Transverse colon (tissue), 4 donors: ENCODE measurements around the gene BCAR3. TPM values are rescaled to one million over a fixed set of nuclear protein-coding genes. Genes with fewer than 3 reads are reported as not detected.

ENCODE experiments used
- DNase-seq: peaks from one replicate; pipeline ENCODE4 v3.0.0-alpha.2; 2019
- H3K27ac ChIP-seq, 4 donors: fragments of 200-600 bp; sonication (generic); 2 replicates each; pipeline ENCODE4 v1.5.1; 2016 to 2018; ENCODE audit warnings: inconsistent platforms in 4 of 4
- H3K27me3 ChIP-seq: fragments of 200-600 bp; sonication (generic); 2 replicates; pipeline ENCODE4 v1.5.1; 2017; ENCODE audit warnings: inconsistent platforms
- H3K36me3 ChIP-seq, 4 donors: fragments of 200-600 bp; sonication (generic); 2 replicates each; pipeline ENCODE4 v1.5.1; 2017 to 2019; ENCODE audit warnings: inconsistent platforms in 4 of 4
- H3K4me1 ChIP-seq, 4 donors: fragments of 200-600 bp; sonication (generic); 2 replicates each; pipeline ENCODE4 v1.5.1; 2017 to 2020; ENCODE audit warnings: inconsistent platforms in 4 of 4
- H3K4me3 ChIP-seq, 4 donors: fragments of 200-600 bp; sonication (generic); 1 replicate in 1 of 4; 2 replicates in 3 of 4; pipeline versions ENCODE4 v1.5.1 to v1.6.1; 2017 to 2019; ENCODE audit warnings: inconsistent platforms in 4 of 4
- H3K9me3 ChIP-seq, 2 donors: fragments of 200-600 bp; sonication (generic); 2 replicates each; pipeline ENCODE4 v1.5.1; 2017 to 2019; ENCODE audit warnings: inconsistent platforms in 2 of 2
- EP300 ChIP-seq: sonication (generic); formaldehyde crosslinking; IDR thresholded peaks from one replicate; pipeline ENCODE4 v1.6.1; 2017; ENCODE audit warnings: antibody characterized with exemption, low read depth
- POLR2A ChIP-seq: fragments of 450-650 bp; IDR thresholded peaks from one replicate; pipeline ENCODE4 v1.6.1; 2016; ENCODE audit warnings: antibody characterized with exemption, mild to moderate bottlenecking, moderate library complexity
- POLR2AphosphoS5 ChIP-seq, 3 donors: sonication (generic); formaldehyde crosslinking; IDR thresholded peaks; one replicate each; pipeline ENCODE4 v1.6.1; 2016; ENCODE audit warnings: antibody characterized with exemption in 3 of 3
- WGBS, 2 donors: methylation state at CpG; one replicate each; pipeline ENCODE4 v1.1.5; 2018; ENCODE audit warnings: low coverage in 1 of 2; 5-methylcytosine and 5-hydroxymethylcytosine counted together
- in situ Hi-C, 4 donors: fragments of 200-750 bp; cut with MboI; loops; one replicate each; pipeline versions ENCODE4 v1.15.0 to v1.15.1; 2017; ENCODE audit warnings: low sequenced_read_pairs in 3 of 4, low pct_ligation_motif_present in 1 of 4, low pct_unique_long_range_greater_than_20kb in 1 of 4
- intact Hi-C: fragments of 100-400 bp; cut with DNase I; formaldehyde crosslinking; loops from one replicate; pipeline ENCODE4 v1.15.1; 2023; ENCODE audit warnings: low total_unique reads
- total RNA-seq, 4 donors: library from RNA; depleted of rRNA; stranded (reverse); fragments of >200 nt; gene quantifications; one replicate each; pipeline ENCODE4 v1.1.0, GENCODE V29; 2016
- TF ChIP-seq, protein P1 (sequence below), 5 experiments: fragments of 200-600 bp in 3 of 5; fragments of 450-650 bp in 2 of 5; sonication (generic) in 3 of 5; IDR thresholded peaks; 1 replicate in 2 of 5; 2 replicates in 3 of 5; pipeline ENCODE4 v1.5.1; 2016 to 2017; ENCODE audit warnings: antibody characterized with exemption in 5 of 5, inconsistent platforms in 3 of 5, mild to moderate bottlenecking in 2 of 5, moderate library complexity in 1 of 5

The BCAR3 gene
- total RNA-seq, 4 donors from 2014 or later = 12.3 to 71.7 (median 40.5) TPM

DNA sequence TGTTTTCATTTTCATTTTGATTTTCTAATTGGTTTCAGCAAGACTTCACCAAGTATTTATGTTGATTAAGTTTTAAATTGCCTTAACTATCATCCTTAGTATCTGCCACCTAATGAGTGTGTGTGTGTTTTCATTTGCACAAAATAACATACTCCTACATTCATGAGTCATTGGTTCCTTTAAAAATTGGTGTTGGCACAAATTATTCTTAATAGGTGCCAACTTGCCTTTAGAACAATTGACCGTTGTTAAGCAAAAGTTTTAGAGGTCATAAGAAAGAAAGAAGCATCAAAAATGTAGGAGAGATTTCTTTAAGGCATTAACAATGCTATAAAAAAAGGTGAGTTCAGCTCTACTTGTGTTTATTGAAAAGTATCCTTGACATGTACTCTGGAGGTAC is 156.2 kb downstream of the BCAR3 start:
- Histone ChIP-seq H3K4me3 (no peak overlapping the region), H3K36me3 (peaks cover 0 to 3% (median 0%) of the 10 kb centered on the region in 4 donors), H3K27ac (no peak overlapping the region), H3K27me3 (no peaks in the 10 kb centered on the region), H3K4me1 (peaks cover 0 to 1% (median under 1%) of the 10 kb centered on the region in 4 donors), H3K9me3 (no peaks in the 10 kb centered on the region)
- in situ Hi-C loops (no loop called here), intact Hi-C loops (no loop called here)
- no peak for DNase-seq
- TF ChIP-seq POLR2A (no peak), EP300 (no peak), POLR2AphosphoS5 (IDR thresholded peaks at IDR 0.05) (no peak)
- TF ChIP-seq, protein P1, sequence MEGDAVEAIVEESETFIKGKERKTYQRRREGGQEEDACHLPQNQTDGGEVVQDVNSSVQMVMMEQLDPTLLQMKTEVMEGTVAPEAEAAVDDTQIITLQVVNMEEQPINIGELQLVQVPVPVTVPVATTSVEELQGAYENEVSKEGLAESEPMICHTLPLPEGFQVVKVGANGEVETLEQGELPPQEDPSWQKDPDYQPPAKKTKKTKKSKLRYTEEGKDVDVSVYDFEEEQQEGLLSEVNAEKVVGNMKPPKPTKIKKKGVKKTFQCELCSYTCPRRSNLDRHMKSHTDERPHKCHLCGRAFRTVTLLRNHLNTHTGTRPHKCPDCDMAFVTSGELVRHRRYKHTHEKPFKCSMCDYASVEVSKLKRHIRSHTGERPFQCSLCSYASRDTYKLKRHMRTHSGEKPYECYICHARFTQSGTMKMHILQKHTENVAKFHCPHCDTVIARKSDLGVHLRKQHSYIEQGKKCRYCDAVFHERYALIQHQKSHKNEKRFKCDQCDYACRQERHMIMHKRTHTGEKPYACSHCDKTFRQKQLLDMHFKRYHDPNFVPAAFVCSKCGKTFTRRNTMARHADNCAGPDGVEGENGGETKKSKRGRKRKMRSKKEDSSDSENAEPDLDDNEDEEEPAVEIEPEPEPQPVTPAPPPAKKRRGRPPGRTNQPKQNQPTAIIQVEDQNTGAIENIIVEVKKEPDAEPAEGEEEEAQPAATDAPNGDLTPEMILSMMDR (IDR thresholded peaks at IDR 0.05) = no peak
- WGBS, 2 donors = 88 to 100% methylated on average over 1 of the region's 1 CpG

DNA sequence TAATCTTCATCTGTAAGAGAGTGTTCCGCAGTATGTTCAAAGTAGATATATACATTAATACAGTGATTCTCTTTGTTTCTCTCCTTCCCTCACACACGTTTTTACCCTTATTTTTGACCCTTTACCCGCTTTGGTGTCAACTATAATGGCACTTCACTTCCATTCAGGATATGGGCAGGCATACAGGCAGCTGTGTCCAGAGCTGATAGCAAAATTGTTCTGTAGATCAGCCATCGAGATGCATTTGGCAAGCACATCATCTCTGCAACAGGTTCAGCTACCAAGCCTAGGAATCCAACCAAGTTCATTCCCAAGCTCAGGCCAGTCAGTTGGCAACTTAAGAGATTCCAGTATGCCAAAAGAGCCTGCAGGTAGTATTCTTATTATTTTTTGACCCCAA is 158.9 kb downstream of the BCAR3 start:
- Histone ChIP-seq H3K4me3 (no peak overlapping the region), H3K4me1 (peaks cover 0 to 21% (median 10%) of the 10 kb centered on the region in 4 donors), H3K27ac (no peak overlapping the region), H3K36me3 (peaks cover 0 to 3% (median 0%) of the 10 kb centered on the region in 4 donors), H3K27me3 (no peaks in the 10 kb centered on the region), H3K9me3 (no peaks in the 10 kb centered on the region)
- 81 to 83% methylated on average over 3 to 4 of the region's 4 CpGs for WGBS, 2 donors
- TF ChIP-seq EP300 (no peak), POLR2AphosphoS5 (IDR thresholded peaks at IDR 0.05) (no peak), POLR2A (no peak)
- TF ChIP-seq, protein P1 (IDR thresholded peaks at IDR 0.05) = no peak
- in situ Hi-C loops (no loop called here), intact Hi-C loops (no loop called here)
- no peak for DNase-seq

DNA sequence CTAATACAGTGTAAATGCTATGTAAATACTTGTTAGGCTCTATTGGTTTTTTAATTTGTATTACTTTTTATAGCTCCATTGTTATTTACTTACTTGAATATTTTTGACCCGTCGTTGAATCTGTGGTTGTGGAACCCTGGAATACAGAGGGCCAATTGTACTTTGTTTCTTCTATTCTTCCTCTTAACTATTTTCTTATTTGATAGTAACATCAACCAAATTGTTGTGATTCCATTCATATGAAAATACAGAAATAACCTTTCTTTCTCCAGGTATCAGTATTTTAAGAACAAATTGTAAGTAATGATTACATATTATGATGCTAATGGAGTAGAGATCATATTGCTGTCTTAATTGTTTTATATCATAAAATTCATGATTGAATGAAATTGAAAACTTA is 160.0 kb downstream of the BCAR3 start:
- DNase-seq = no peak
- TF ChIP-seq POLR2AphosphoS5 (IDR thresholded peaks at IDR 0.05) (no peak), POLR2A (no peak), EP300 (no peak)
- TF ChIP-seq, protein P1 (IDR thresholded peaks at IDR 0.05) = no peak
- peaks cover 0 to 21% (median 10%) of the 10 kb centered on the region in 4 donors for H3K4me1 ChIP-seq
- no peak overlapping the region for H3K4me3 ChIP-seq
- H3K27ac ChIP-seq = no peak overlapping the region
- in situ Hi-C loops = no loop called here
- 93 to 96% methylated on average over 2 of the region's 2 CpGs for WGBS, 2 donors
- H3K36me3 ChIP-seq = peaks cover 0 to 3% (median 0%) of the 10 kb centered on the region in 4 donors
- H3K27me3 ChIP-seq = no peaks in the 10 kb centered on the region
- no peaks in the 10 kb centered on the region for H3K9me3 ChIP-seq
- intact Hi-C loops = no loop called here

DNA sequence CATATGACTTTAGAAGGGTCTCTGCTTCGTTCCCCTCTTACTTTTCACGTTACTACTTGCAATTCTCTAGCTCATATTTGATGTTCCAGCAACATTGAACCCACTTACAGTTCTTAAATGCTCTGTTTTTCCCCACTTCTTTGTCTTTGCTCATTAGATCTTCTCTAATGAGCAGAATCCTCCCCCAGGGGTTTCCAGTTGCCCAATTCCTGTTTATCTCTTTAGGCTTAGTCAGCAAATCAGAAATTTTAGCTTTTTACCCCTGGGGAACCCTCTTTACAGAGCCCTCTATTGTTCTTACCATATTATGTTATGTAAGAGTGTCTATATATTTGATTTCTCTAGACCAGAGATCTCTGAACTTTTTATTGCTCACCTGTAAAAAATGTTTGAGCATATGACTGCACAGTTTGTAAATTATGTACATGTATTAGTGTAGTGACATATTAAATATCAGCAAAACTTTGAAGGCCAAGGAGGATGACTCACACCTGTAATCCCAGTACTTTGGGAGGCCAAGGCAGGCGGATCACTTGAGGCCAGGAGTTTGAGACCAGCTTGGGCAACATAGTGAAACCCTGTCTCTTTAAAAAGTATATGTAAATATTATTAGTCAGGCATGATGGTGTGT is 162.3 kb downstream of the BCAR3 start:
- H3K27ac ChIP-seq = peak overlapping the region; percentile 0 to 54 (median 32)
- WGBS, 2 donors = 54 to 72% methylated on average over 2 to 3 of the region's 3 CpGs
- peaks cover 0 to 21% (median 10%) of the 10 kb centered on the region in 4 donors for H3K4me1 ChIP-seq
- in situ Hi-C loops (no loop called here), intact Hi-C loops (no loop called here)
- H3K27me3 ChIP-seq = no peaks in the 10 kb centered on the region
- no peak for DNase-seq
- peaks cover 0 to 3% (median 0%) of the 10 kb centered on the region in 4 donors for H3K36me3 ChIP-seq
- no peak overlapping the region for H3K4me3 ChIP-seq
- TF ChIP-seq POLR2A (no peak), POLR2AphosphoS5 (IDR thresholded peaks at IDR 0.05) (peak in 1 of 3 donors; percentile 41), EP300 (no peak)
- TF ChIP-seq, protein P1 (IDR thresholded peaks at IDR 0.05) = no peak
- no peaks in the 10 kb centered on the region for H3K9me3 ChIP-seq
